ENCODE results near the gene MED15. TPM values are rescaled to one million over a fixed set of nuclear protein-coding genes. Genes with fewer than 3 reads are reported as not detected.

The MED15 gene
- total RNA-seq, 2 donors from 2014 or later, result 61.4 to 62.7 TPM

DNA sequence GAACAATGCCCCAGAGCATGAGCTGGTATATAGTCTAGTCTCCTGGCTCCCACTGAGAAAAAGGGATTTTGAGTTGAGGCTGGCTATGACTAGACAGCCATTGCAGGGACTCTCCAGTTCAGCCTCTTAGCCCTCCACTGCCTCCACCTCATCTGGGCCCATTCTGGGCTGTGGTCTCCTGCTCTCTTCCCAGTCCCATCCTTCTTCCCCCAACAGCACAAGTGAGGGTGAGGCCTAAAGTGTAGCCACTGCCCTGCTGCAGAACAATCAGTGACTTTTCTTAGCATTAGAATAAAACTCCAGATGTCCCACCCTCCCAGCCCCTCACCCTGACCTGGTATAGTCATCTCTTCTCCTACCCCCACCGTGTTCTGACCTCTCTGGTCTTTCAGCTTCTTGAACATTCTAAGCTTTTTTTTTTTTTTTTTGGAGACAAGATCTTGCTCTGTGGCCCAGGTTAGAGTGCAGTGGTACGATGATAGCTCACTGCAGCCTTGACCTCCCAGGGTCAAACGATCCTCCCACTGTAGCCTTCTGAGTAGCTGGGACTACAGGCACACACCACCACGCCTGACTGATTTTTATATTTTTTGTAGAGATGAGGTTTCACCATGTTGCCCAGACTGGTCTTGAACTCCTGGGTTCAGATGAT lies 4.3 kb downstream of the MED15 start:
- H3K27me3 ChIP-seq (ENCODE audit: control insufficient read depth, insufficient read depth, low read length, poor library complexity, severe bottlenecking), result no peaks in the 10 kb centered on the region
- H3K9ac ChIP-seq (ENCODE audit: extremely low read depth, low read length, poor library complexity, severe bottlenecking), result no peak overlapping the region
- H3K36me3 ChIP-seq (ENCODE audit: control insufficient read depth, insufficient read depth, low read length), result peaks cover 20% of the 10 kb centered on the region
- Mint-ChIP-seq H3K9me3 (no peaks in the 10 kb centered on the region), H3K36me3 (ENCODE audit: low read depth) (peaks cover 15% of the 10 kb centered on the region), H3K4me3 (no peak overlapping the region), H3K4me1 (peaks cover 30% of the 10 kb centered on the region), H3K27me3 (ENCODE audit: insufficient read depth) (no peaks in the 10 kb centered on the region), H3K27ac (peak overlapping the region; percentile 20)
- WGBS, 2 experiments (ENCODE audit: insufficient coverage in 1 of 2, insufficient read length in 1 of 2), result 86 to 100% methylated on average over 3 to 4 of the region's 4 CpGs
- TF ChIP-seq, protein P1, sequence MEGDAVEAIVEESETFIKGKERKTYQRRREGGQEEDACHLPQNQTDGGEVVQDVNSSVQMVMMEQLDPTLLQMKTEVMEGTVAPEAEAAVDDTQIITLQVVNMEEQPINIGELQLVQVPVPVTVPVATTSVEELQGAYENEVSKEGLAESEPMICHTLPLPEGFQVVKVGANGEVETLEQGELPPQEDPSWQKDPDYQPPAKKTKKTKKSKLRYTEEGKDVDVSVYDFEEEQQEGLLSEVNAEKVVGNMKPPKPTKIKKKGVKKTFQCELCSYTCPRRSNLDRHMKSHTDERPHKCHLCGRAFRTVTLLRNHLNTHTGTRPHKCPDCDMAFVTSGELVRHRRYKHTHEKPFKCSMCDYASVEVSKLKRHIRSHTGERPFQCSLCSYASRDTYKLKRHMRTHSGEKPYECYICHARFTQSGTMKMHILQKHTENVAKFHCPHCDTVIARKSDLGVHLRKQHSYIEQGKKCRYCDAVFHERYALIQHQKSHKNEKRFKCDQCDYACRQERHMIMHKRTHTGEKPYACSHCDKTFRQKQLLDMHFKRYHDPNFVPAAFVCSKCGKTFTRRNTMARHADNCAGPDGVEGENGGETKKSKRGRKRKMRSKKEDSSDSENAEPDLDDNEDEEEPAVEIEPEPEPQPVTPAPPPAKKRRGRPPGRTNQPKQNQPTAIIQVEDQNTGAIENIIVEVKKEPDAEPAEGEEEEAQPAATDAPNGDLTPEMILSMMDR (conservative IDR thresholded peaks at IDR 0.05), result no peak
- H3K4me3 ChIP-seq (ENCODE audit: low read length), result no peak overlapping the region
- H3K9me3 ChIP-seq (ENCODE audit: control insufficient read depth, low read length), result no peaks in the 10 kb centered on the region
- H3K27ac ChIP-seq (ENCODE audit: low read depth, low read length), result no peak overlapping the region
- peaks cover 4% of the 10 kb centered on the region for H3K4me1 ChIP-seq (ENCODE audit: control insufficient read depth, insufficient read depth, low read length)
- DNase-seq, result no peak

DNA sequence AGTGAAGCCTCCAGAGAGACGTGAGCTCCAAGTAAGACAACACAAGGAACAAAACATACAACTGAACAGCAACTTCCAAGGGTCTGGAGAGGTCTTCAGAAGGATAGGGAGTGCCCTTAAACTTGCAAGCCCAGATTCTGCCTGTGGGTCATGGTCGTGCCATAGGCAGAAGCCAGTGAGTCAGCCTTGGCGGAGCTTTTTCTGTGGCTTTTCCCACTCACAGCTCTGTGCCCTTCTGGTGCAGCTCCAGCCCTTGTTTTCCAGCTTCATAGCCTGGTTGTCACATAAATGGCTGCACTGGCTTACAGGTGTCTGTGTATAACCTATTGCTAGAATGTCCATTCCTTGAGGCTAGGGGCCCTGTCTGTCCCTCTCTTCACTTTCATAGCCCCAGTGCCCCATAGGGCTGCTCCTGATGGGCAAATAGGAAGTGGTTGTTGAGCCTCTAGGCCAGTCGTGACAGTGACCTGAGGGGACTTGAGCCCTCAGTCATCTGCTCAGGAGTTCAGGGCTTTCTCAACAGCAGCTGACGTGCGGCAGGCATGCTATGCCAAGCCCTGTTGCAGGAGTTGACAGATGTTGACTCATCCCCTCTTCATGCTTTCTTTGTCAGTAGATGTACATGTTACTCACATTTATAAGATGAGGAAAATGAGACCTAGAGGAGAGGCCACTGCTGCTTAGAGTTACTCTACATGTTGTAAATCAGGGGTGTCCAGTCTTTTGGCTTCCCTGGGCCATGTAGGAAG lies 7.4 kb downstream of the MED15 start:
- no peak overlapping the region for H3K27ac ChIP-seq (ENCODE audit: low read depth, low read length)
- Mint-ChIP-seq H3K4me1 (peaks cover 17% of the 10 kb centered on the region), H3K27ac (no peak overlapping the region)

DNA sequence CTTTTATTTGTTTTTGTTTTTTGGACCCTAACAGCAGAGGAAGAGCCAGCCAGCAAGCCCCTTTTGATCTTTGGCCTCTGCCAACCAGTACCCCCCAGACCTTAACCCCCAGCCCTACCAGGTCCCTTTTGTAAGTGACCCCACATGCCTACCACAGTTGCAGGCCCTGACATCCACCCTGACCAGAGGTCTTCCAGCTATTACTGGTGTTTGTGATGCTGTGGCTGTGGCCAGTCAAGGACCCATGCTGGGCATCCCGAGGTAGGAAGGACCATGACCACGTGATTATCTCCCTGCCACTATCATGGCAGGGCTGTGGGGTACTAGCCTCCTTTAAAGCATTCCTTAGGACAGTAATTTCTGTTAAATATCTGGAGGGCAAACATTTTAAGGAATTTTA lies 9.0 kb downstream of the MED15 start:
- H3K4me1 Mint-ChIP-seq, result peaks cover 7% of the 10 kb centered on the region
- no peaks in the 10 kb centered on the region for H3K27me3 ChIP-seq (ENCODE audit: control insufficient read depth, insufficient read depth, low read length, poor library complexity, severe bottlenecking)
- H3K4me1 ChIP-seq (ENCODE audit: control insufficient read depth, insufficient read depth, low read length), result no peaks in the 10 kb centered on the region
- H3K27ac Mint-ChIP-seq, result no peak overlapping the region
- no peak overlapping the region for H3K4me3 Mint-ChIP-seq
- no peaks in the 10 kb centered on the region for H3K9me3 Mint-ChIP-seq
- H3K9ac ChIP-seq (ENCODE audit: extremely low read depth, low read length, poor library complexity, severe bottlenecking), result no peak overlapping the region
- H3K27me3 Mint-ChIP-seq (ENCODE audit: insufficient read depth), result no peaks in the 10 kb centered on the region
- no peak for DNase-seq
- no peak overlapping the region for H3K27ac ChIP-seq (ENCODE audit: low read depth, low read length)
- H3K36me3 ChIP-seq (ENCODE audit: control insufficient read depth, insufficient read depth, low read length), result peaks cover 48% of the 10 kb centered on the region
- H3K4me3 ChIP-seq (ENCODE audit: low read length), result no peak overlapping the region
- 95% methylated on average over 2 of the region's 2 CpGs; no CpG with 5 or more reads in 1 of the 2 experiments for WGBS, 2 experiments (ENCODE audit: insufficient coverage in 1 of 2, insufficient read length in 1 of 2)
- peaks cover 27% of the 10 kb centered on the region for H3K36me3 Mint-ChIP-seq (ENCODE audit: low read depth)
- no peaks in the 10 kb centered on the region for H3K9me3 ChIP-seq (ENCODE audit: control insufficient read depth, low read length)
- TF ChIP-seq, protein P1 (conservative IDR thresholded peaks at IDR 0.05), result no peak

More for the DNA sequence above, 7.4 kb downstream of the MED15 start:
- H3K27me3 ChIP-seq (ENCODE audit: control insufficient read depth, insufficient read depth, low read length, poor library complexity, severe bottlenecking), result no peaks in the 10 kb centered on the region
- Mint-ChIP-seq H3K9me3 (no peaks in the 10 kb centered on the region), H3K27me3 (ENCODE audit: insufficient read depth) (no peaks in the 10 kb centered on the region), H3K4me3 (no peak overlapping the region), H3K36me3 (ENCODE audit: low read depth) (peaks cover 19% of the 10 kb centered on the region)
- H3K9ac ChIP-seq (ENCODE audit: extremely low read depth, low read length, poor library complexity, severe bottlenecking), result no peak overlapping the region
- H3K4me1 ChIP-seq (ENCODE audit: control insufficient read depth, insufficient read depth, low read length), result no peaks in the 10 kb centered on the region
- H3K4me3 ChIP-seq (ENCODE audit: low read length), result no peak overlapping the region
- no peaks in the 10 kb centered on the region for H3K9me3 ChIP-seq (ENCODE audit: control insufficient read depth, low read length)
- TF ChIP-seq, protein P1 (conservative IDR thresholded peaks at IDR 0.05), result no peak
- 90 to 98% methylated on average over 5 to 6 of the region's 6 CpGs for WGBS, 2 experiments (ENCODE audit: insufficient coverage in 1 of 2, insufficient read length in 1 of 2)
- DNase-seq, result no peak
- peaks cover 43% of the 10 kb centered on the region for H3K36me3 ChIP-seq (ENCODE audit: control insufficient read depth, insufficient read depth, low read length)

Data from endodermal cell (in vitro differentiated cells).